HepG2 (cell line): ENCODE measurements around the gene POLE3. TPM values are rescaled to one million over a fixed set of nuclear protein-coding genes. Genes with fewer than 3 reads are reported as not detected.
"Not testable (repeated sequence)": the region's sequence is repeated elsewhere in the genome, so short reads cannot be mapped to it uniquely, and the experiment has no call there.

Experiments
- ATAC-seq: fragments of 200-7000 bp; cut with Tn5 transposase; 3 replicates; pipeline ENCODE4 v1.9.1; 2020; ENCODE audit warnings: mild to moderate bottlenecking, moderate library complexity
- BruUV-seq: library from RNA; stranded (reverse); fragments of 400-500 nt; replicated peaks from 2 replicates; lab custom pipeline; 2021; lab: Mats Ljungman, UMichigan
- CTCF ChIA-PET: fragments of 300-600 bp; formaldehyde crosslinking; extraction: SDS; loops from one replicate; lab custom pipeline; 2021; ENCODE audit warnings: low total read pairs, inconsistent platforms, low intra/inter-chr PET ratio; lab: Yijun Ruan, JAX
- POLR2A ChIA-PET: fragments of 350-600 bp; sonication (Branson Sonifier 250); formaldehyde crosslinking; loops from one replicate; lab custom pipeline; 2020; ENCODE audit warnings: antibody characterized with exemption, inconsistent platforms; lab: Yijun Ruan, JAX
- DNase-seq: peaks from one replicate; pipeline ENCODE4 v3.0.0-alpha.2; 2015; ENCODE audit warnings: low spot score
- FAIRE-seq: peaks from 3 replicates; lab custom pipeline; 2011; peaks lifted over from hg19 to GRCh38; lab: Jason Lieb, UNC
- H2AFZ ChIP-seq: one replicate; pipeline ENCODE4 v1.6.1; 2011; ENCODE audit warnings: low read length, inconsistent platforms
- H3K27ac ChIP-seq: fragments of 300-600 bp; 3 replicates; pipeline ENCODE4 v1.8.0; 2011; ENCODE audit warnings: mixed run types, mild to moderate bottlenecking, mixed read lengths, low read length, inconsistent platforms; ENCODE audit not compliant: insufficient read depth; ENCODE audit errors: extremely low read length
- H3K27me3 ChIP-seq, 2 experiments: fragments of 200-600 bp in 1 of 2; 2 replicates in 1 of 2; 3 replicates in 1 of 2; pipeline versions ENCODE4 v1.6.0 to v1.8.0; 2011; ENCODE audit warnings: low read length in 2 of 2, mild to moderate bottlenecking in 2 of 2, moderate library complexity in 2 of 2, inconsistent platforms in 1 of 2; ENCODE audit not compliant: insufficient read depth in 2 of 2, control insufficient read depth in 1 of 2
- H3K36me3 ChIP-seq, 2 experiments: fragments of 200-600 bp in 1 of 2; replicated peaks in 1 of 2; 2 replicates in 1 of 2; 3 replicates in 1 of 2; pipeline versions ENCODE4 v1.5.1 to v1.8.0; 2011; ENCODE audit warnings: low read length in 2 of 2, inconsistent platforms in 1 of 2; ENCODE audit not compliant: insufficient read depth in 2 of 2, control insufficient read depth in 1 of 2
- H3K4me1 ChIP-seq: 2 replicates; pipeline ENCODE4 v1.5.1; 2012; ENCODE audit warnings: low read length, inconsistent platforms; ENCODE audit not compliant: insufficient read depth
- H3K4me2 ChIP-seq: 2 replicates; pipeline ENCODE4 v1.6.0; 2011; ENCODE audit warnings: low read depth, low read length, inconsistent platforms
- H3K4me3 ChIP-seq, 3 experiments: fragments of 200-600 bp in 1 of 3; sonication (generic), shearing (Covaris generic) in 1 of 3; replicated peaks in 1 of 3; 2 replicates each; pipeline ENCODE4 v1.5.1; 2011 to 2016; ENCODE audit warnings: low read length in 3 of 3, inconsistent platforms in 2 of 3, low read depth in 2 of 3, mild to moderate bottlenecking in 2 of 3, control low read depth in 1 of 3, mixed read lengths in 1 of 3; ENCODE audit not compliant: insufficient read depth in 1 of 3
- H3K79me2 ChIP-seq: one replicate; pipeline ENCODE4 v1.6.1; 2011; ENCODE audit warnings: low read length, inconsistent platforms; ENCODE audit not compliant: insufficient read depth
- H3K9ac ChIP-seq: 2 replicates; pipeline ENCODE4 v1.6.0; 2011; ENCODE audit warnings: mild to moderate bottlenecking, low read depth, low read length, inconsistent platforms; ENCODE audit not compliant: insufficient read depth
- H3K9me3 ChIP-seq: 2 replicates; pipeline ENCODE4 v1.5.1; 2012; ENCODE audit warnings: mild to moderate bottlenecking, low read length
- H4K20me1 ChIP-seq: 2 replicates; pipeline ENCODE4 v1.6.0; 2011; ENCODE audit warnings: inconsistent platforms, mild to moderate bottlenecking, low read length, moderate library complexity; ENCODE audit not compliant: insufficient read depth
- CREB1 ChIP-seq, 2 experiments: fragments of 450-650 bp in 1 of 2; IDR thresholded peaks; 2 replicates each; pipeline ENCODE4 v1.6.1; 2016 to 2017; ENCODE audit warnings: control low read depth in 1 of 2, mild to moderate bottlenecking in 1 of 2, missing compliant biosample characterization in 1 of 2, missing genetic modification characterization in 1 of 2
- DRAP1 ChIP-seq: IDR thresholded peaks from 2 replicates; pipeline ENCODE4 v1.6.1; 2016; ENCODE audit warnings: missing genetic modification reagents, missing compliant biosample characterization
- ERF ChIP-seq: IDR thresholded peaks from 2 replicates; pipeline ENCODE4 v1.6.1; 2018; ENCODE audit warnings: missing biosample characterization, missing genetic modification reagents
- FOXP1 ChIP-seq, 2 experiments: fragments of 450-650 bp in 1 of 2; IDR thresholded peaks; 2 replicates each; pipeline ENCODE4 v1.6.1; 2017 to 2018; ENCODE audit warnings: antibody characterized with exemption in 1 of 2
- FOXP4 ChIP-seq: sonication (generic); formaldehyde crosslinking; IDR thresholded peaks from 2 replicates; pipeline ENCODE4 v1.4.0; 2020; ENCODE audit warnings: missing genetic modification reagents
- GATAD2A ChIP-seq: IDR thresholded peaks from 2 replicates; pipeline ENCODE4 v1.6.1; 2016
- HDAC2 ChIP-seq: sonication (generic); formaldehyde crosslinking; IDR thresholded peaks from 2 replicates; pipeline ENCODE4 v1.4.0; 2020; ENCODE audit warnings: missing genetic modification reagents
- KLF16 ChIP-seq, 2 experiments: sonication (generic) in 1 of 2; formaldehyde crosslinking in 1 of 2; IDR thresholded peaks; 2 replicates each; pipeline versions ENCODE4 v1.6.1 to v1.8.0; 2016 to 2023; ENCODE audit warnings: missing genetic modification reagents in 2 of 2, missing compliant biosample characterization in 1 of 2
- MIER3 ChIP-seq: IDR thresholded peaks from 2 replicates; pipeline ENCODE4 v1.6.1; 2016; ENCODE audit warnings: missing compliant biosample characterization, borderline replicate concordance
- NR2F6 ChIP-seq, 2 experiments: IDR thresholded peaks; 2 replicates each; pipeline ENCODE4 v1.6.1; 2016; ENCODE audit warnings: antibody characterized with exemption in 1 of 2, mild to moderate bottlenecking in 1 of 2
- RCOR2 ChIP-seq: IDR thresholded peaks from 2 replicates; pipeline ENCODE4 v1.6.1; 2016; ENCODE audit warnings: missing biosample characterization, missing genetic modification reagents
- SOX13 ChIP-seq, 3 experiments: fragments of 450-650 bp in 1 of 3; sonication (generic) in 1 of 3; formaldehyde crosslinking in 1 of 3; IDR thresholded peaks in 2 of 3; conservative IDR thresholded peaks in 1 of 3; 2 replicates each; pipeline versions ENCODE4 v1.5.0 to v1.6.1; 2016 to 2020; ENCODE audit warnings: antibody characterized with exemption in 1 of 3, mild to moderate bottlenecking in 1 of 3, missing compliant biosample characterization in 1 of 3, missing genetic modification reagents in 1 of 3, moderate library complexity in 1 of 3
- SOX5 ChIP-seq: IDR thresholded peaks from 2 replicates; pipeline ENCODE4 v1.6.1; 2016; ENCODE audit warnings: borderline replicate concordance
- TCF12 ChIP-seq, 2 experiments: fragments of 450-650 bp in 1 of 2; sonication (generic) in 1 of 2; formaldehyde crosslinking in 1 of 2; IDR thresholded peaks; 2 replicates each; pipeline versions ENCODE4 v1.6.1 to v1.8.0; 2017 to 2022; ENCODE audit warnings: antibody characterized with exemption in 1 of 2, mild to moderate bottlenecking in 1 of 2, missing genetic modification reagents in 1 of 2, moderate library complexity in 1 of 2
- THAP11 ChIP-seq: IDR thresholded peaks from 2 replicates; pipeline ENCODE4 v1.6.1; 2016; ENCODE audit warnings: missing biosample characterization, missing genetic modification reagents
- ZNF12 ChIP-seq: sonication (generic); formaldehyde crosslinking; IDR thresholded peaks from 2 replicates; pipeline ENCODE4 v1.5.0; 2020; ENCODE audit warnings: missing genetic modification reagents
- ZNF430 ChIP-seq: sonication (generic); formaldehyde crosslinking; IDR thresholded peaks from 2 replicates; pipeline ENCODE4 v1.9.0; 2021; ENCODE audit warnings: mild to moderate bottlenecking, missing genetic modification reagents
- ZNF710 ChIP-seq: sonication (generic); formaldehyde crosslinking; IDR thresholded peaks from 2 replicates; pipeline ENCODE4 v1.5.0; 2020; ENCODE audit warnings: mild to moderate bottlenecking, missing genetic modification reagents, borderline replicate concordance
- ZNF761 ChIP-seq: sonication (generic); formaldehyde crosslinking; conservative IDR thresholded peaks from 2 replicates; pipeline ENCODE4 v1.4.0; 2020; ENCODE audit warnings: mild to moderate bottlenecking, missing genetic modification reagents
- WGBS: methylation state at CpG from one replicate; pipeline ENCODE4 v1.1.6; 2017; ENCODE audit warnings: low lambda C conversion rate; 5-methylcytosine and 5-hydroxymethylcytosine counted together
- in situ Hi-C: cut with HindIII; loops from 2 replicates; pipeline ENCODE4 v1.10.0; 2017; ENCODE audit warnings: low pct_unique_long_range_greater_than_20kb; ENCODE audit not compliant: extremely low pct_ligation_motif_present
- intact Hi-C: fragments of 100-400 bp; cut with micrococcal nuclease; formaldehyde crosslinking; loops from one replicate; pipeline ENCODE4 v1.10.0; 2022; ENCODE audit not compliant: unreplicated experiment
- polyA plus RNA-seq, 8 experiments: library from polyadenylated mRNA; depleted of rRNA in 3 of 8; stranded (reverse) in 7 of 8; unstranded in 1 of 8; fragments of >200 nt; fragmentation: Illumina TruSeq in 4 of 8; extraction: Trizol in 4 of 8; gene quantifications; 2 replicates each; pipeline versions ENCODE4 v1.2.1 to v1.2.3, GENCODE V29; 2011 to 2016; ENCODE audit warnings: low read depth in 4 of 8, missing spikeins in 1 of 8, mixed read lengths in 1 of 8; ENCODE audit not compliant: insufficient read depth in 1 of 8
- total RNA-seq, 5 experiments: library from RNA; depleted of rRNA; stranded (reverse); fragments of >200 nt; fragmentation: Illumina TruSeq; extraction: Trizol; gene quantifications; 2 replicates each; pipeline ENCODE4 v1.2.3, GENCODE V29; 2016; ENCODE audit warnings: low read depth in 1 of 5

POLE3 gene
- total and polyA plus RNA-seq, 2 of the 13 experiments (the other 11 are each of a cell fraction or from before 2014, with no cell fraction given): 36.0 to 77.2 TPM

- CTCF ChIA-PET; ATAC-seq; BruUV-seq; DNase-seq; H4K20me1 ChIP-seq; H3K36me3 ChIP-seq; in situ Hi-C loops; H3K9me3 ChIP-seq; FAIRE-seq; intact Hi-C loops; H3K27me3 ChIP-seq; H2AFZ ChIP-seq; TF ChIP-seq SOX13, CREB1, NR2F6, TCF12 (IDR thresholded peaks at IDR 0.05): not testable (repeated sequence)
- Histone ChIP-seq H3K4me3 (peak overlapping the region in 2 of 3 experiments; percentile 25 to 43; a peak in 2 of 6 replicates), H3K9ac (peak overlapping the region; percentile 39; the same call in 1 of the 2 replicates), H3K4me2 (peak overlapping the region; percentile 91), H3K79me2 (peaks cover 15% of the 10 kb centered on the region), H3K4me1 (peaks cover 86% of the 10 kb centered on the region), H3K27ac (peak overlapping the region; percentile 83)
- WGBS: 2% methylated on average over 2 of the region's 2 CpGs
- POLR2A ChIA-PET: interaction anchor here (0.9 to 1.3 kb wide), 3 partner anchors 8 to 19 kb away, joined by 3 to 4 read pairs (median 4); no protein-coding TSS in a partner anchor
- TF ChIP-seq FOXP4 (CRISPR knock-in tag) (0 out of 2 replicates have a peak, but pooled peaks have one; percentile 23), SOX13 (CRISPR knock-in tag; conservative IDR thresholded peaks at IDR 0.05 in 1 of 2, IDR thresholded peaks at IDR 0.05 in 1 of 2) (peak in 1 of 2 experiments; percentile 35; a peak in 1 of 4 replicates), THAP11 (CRISPR knock-in tag) (0 out of 2 replicates have a peak, but pooled peaks have one; percentile 17), GATAD2A (CRISPR knock-in tag) (peak; percentile 56; the same call in 1 of the 2 replicates), CREB1 (CRISPR knock-in tag; IDR thresholded peaks at IDR 0.05) (0 out of 2 replicates have a peak, but pooled peaks have one; percentile 24), FOXP1 (IDR thresholded peaks at IDR 0.05) (peak; percentile 21; the same call in 1 of the 2 replicates), FOXP1 (CRISPR knock-in tag; IDR thresholded peaks at IDR 0.05) (peak; percentile 25; the same call in 1 of the 2 replicates), MIER3 (CRISPR knock-in tag) (0 out of 2 replicates have a peak, but pooled peaks have one; percentile 25), HDAC2 (CRISPR knock-in tag) (0 out of 2 replicates have a peak, but pooled peaks have one; percentile 11), ERF (0 out of 2 replicates have a peak, but pooled peaks have one; percentile 27), KLF16 (CRISPR knock-in tag; IDR thresholded peaks at IDR 0.05) (0 out of 4 replicates have a peak, but pooled peaks of 1 of the 2 experiments have one; percentile 21), SOX5 (CRISPR knock-in tag) (peak; percentile 36; the same call in 1 of the 2 replicates), DRAP1 (CRISPR knock-in tag) (peak; percentile 71), ZNF710 (CRISPR knock-in tag) (0 out of 2 replicates have a peak, but pooled peaks have one; percentile 57), ZNF12 (0 out of 2 replicates have a peak, but pooled peaks have one; percentile 18), RCOR2 (0 out of 2 replicates have a peak, but pooled peaks have one; percentile 24), NR2F6 (CRISPR knock-in tag; IDR thresholded peaks at IDR 0.05) (0 out of 2 replicates have a peak, but pooled peaks have one; percentile 8), ZNF430 (CRISPR knock-in tag) (0 out of 2 replicates have a peak, but pooled peaks have one; percentile 41), TCF12 (CRISPR knock-in tag; IDR thresholded peaks at IDR 0.05) (0 out of 2 replicates have a peak, but pooled peaks have one; percentile 33), ZNF761 (CRISPR knock-in tag) (0 out of 2 replicates have a peak, but pooled peaks have one; percentile 13)
Measured at GRCh38 chr9:113379829-113380210, 30.7 kb downstream of the POLE3 start.
